Stimulated activated naive CD4-positive, alpha-beta T cell treated with Interleukin-2 at 50 U/mL for 16 hours (primary cell): ENCODE results near the gene LRSAM1.
A peak's percentile ranks its signal among the peaks of the same experiment; 100 is the strongest.

ENCODE experiments used
- DNase-seq: peaks from one replicate; lab custom pipeline; 2025; lab: John Stamatoyannopoulos, UW

Gene LRSAM1

GRCh38 chr9:127426756-127427155 is 24.6 kb upstream of the LRSAM1 start:
- DNase-seq = peak; percentile 48

GRCh38 chr9:127428348-127428747 is 23.0 kb upstream of the LRSAM1 start:
- no peak for DNase-seq

GRCh38 chr9:127430415-127430814 is 20.9 kb upstream of the LRSAM1 start:
- no peak for DNase-seq

- peak; percentile 14 for DNase-seq
Measured at GRCh38 chr9:127437497-127438264, 13.6 kb upstream of the LRSAM1 start.

GRCh38 chr9:127438394-127438793 is 12.9 kb upstream of the LRSAM1 start:
- no peak for DNase-seq

- no peak for DNase-seq
Measured at GRCh38 chr9:127444283-127444920, 6.9 kb upstream of the LRSAM1 start.

GRCh38 chr9:127444921-127445850 is 6.1 kb upstream of the LRSAM1 start:
- no peak for DNase-seq

GRCh38 chr9:127445851-127446712 is 5.2 kb upstream of the LRSAM1 start:
- no peak for DNase-seq

- no peak for DNase-seq
Measured at GRCh38 chr9:127446713-127447415, 4.4 kb upstream of the LRSAM1 start.

GRCh38 chr9:127447416-127448111 is 3.7 kb upstream of the LRSAM1 start:
- no peak for DNase-seq

- no peak for DNase-seq
Measured at GRCh38 chr9:127448112-127448805, 3.1 kb upstream of the LRSAM1 start.

GRCh38 chr9:127449332-127449966 is 1.9 kb upstream of the LRSAM1 start:
- no peak for DNase-seq

GRCh38 chr9:127450243-127450760 is 1.0 kb upstream of the LRSAM1 start:
- DNase-seq = no peak

- no peak for DNase-seq
Measured at GRCh38 chr9:127451608-127451857, 223 bp downstream of the LRSAM1 start.

- peak; percentile 54 for DNase-seq
Measured at GRCh38 chr9:127451858-127452656, 747 bp downstream of the LRSAM1 start.

GRCh38 chr9:127452691-127453090 is 1.4 kb downstream of the LRSAM1 start:
- no peak for DNase-seq

GRCh38 chr9:127455324-127455992 is 4.1 kb downstream of the LRSAM1 start:
- DNase-seq = no peak
